ENCODE measurements around the gene HNRNPM.
"Not testable (repeated sequence)": the region's sequence is repeated elsewhere in the genome, so short reads cannot be mapped to it uniquely, and the experiment has no call there.

HNRNPM gene

GRCh38 chr19:8506402-8506957 is 61.7 kb downstream of the HNRNPM start:
- peak overlapping the region; percentile 54 to 60 for H3K4me3 ChIP-seq (replicated peaks in 1 of 2; ENCODE audit: low read depth in 2 of 2, low read length in 2 of 2)
- no peak for DNase-seq (ENCODE audit: low read depth in 2 of 2)
- no peak for TF ChIP-seq CTCF (IDR thresholded peaks at IDR 0.05; ENCODE audit: low read depth, low read length)

GRCh38 chr19:8510589-8511115 is 65.9 kb downstream of the HNRNPM start:
- H3K4me3 ChIP-seq (replicated peaks in 1 of 2; ENCODE audit: low read depth in 2 of 2, low read length in 2 of 2): no peak overlapping the region
- no peak for TF ChIP-seq CTCF (IDR thresholded peaks at IDR 0.05; ENCODE audit: low read depth, low read length)
- no peak for DNase-seq (ENCODE audit: low read depth in 2 of 2)

GRCh38 chr19:8511573-8512101 is 66.9 kb downstream of the HNRNPM start:
- DNase-seq (ENCODE audit: low read depth in 2 of 2): no peak
- no peak overlapping the region for H3K4me3 ChIP-seq (replicated peaks in 1 of 2; ENCODE audit: low read depth in 2 of 2, low read length in 2 of 2)
- TF ChIP-seq CTCF (IDR thresholded peaks at IDR 0.05; ENCODE audit: low read depth, low read length): no peak

- DNase-seq (ENCODE audit: low read depth in 2 of 2): peak; percentile 23 to 25
- TF ChIP-seq CTCF (IDR thresholded peaks at IDR 0.05; ENCODE audit: low read depth, low read length): no peak
- H3K4me3 ChIP-seq (replicated peaks in 1 of 2; ENCODE audit: low read depth in 2 of 2, low read length in 2 of 2): no peak overlapping the region
Observed at GRCh38 chr19:8512115-8512967, 67.6 kb downstream of the HNRNPM start.

GRCh38 chr19:8513036-8513686 is 68.4 kb downstream of the HNRNPM start:
- H3K4me3 ChIP-seq (replicated peaks in 1 of 2; ENCODE audit: low read depth in 2 of 2, low read length in 2 of 2): peak overlapping the region; percentile 58 to 75
- DNase-seq (ENCODE audit: low read depth in 2 of 2): no peak
- TF ChIP-seq CTCF (IDR thresholded peaks at IDR 0.05; ENCODE audit: low read depth, low read length): no peak

- H3K4me3 ChIP-seq (replicated peaks in 1 of 2; ENCODE audit: low read depth in 2 of 2, low read length in 2 of 2): peak within 1 kb of the TSS; percentile 58 to 75
- no peak for TF ChIP-seq CTCF (IDR thresholded peaks at IDR 0.05; ENCODE audit: low read depth, low read length)
- DNase-seq (ENCODE audit: low read depth in 2 of 2): peak; percentile 97 to 98
Observed at GRCh38 chr19:8513687-8514504, 69.1 kb downstream of the HNRNPM start, which contains the start of gene ZNF414. ZNF414 (minus strand) TSS chr19:8514167; CDS start chr19:8514046, 121 bp downstream.

- DNase-seq (ENCODE audit: low read depth in 2 of 2): not testable (repeated sequence)
- peak overlapping the region; percentile 58 to 75 for H3K4me3 ChIP-seq (replicated peaks in 1 of 2; ENCODE audit: low read depth in 2 of 2, low read length in 2 of 2)
Observed at GRCh38 chr19:8514505-8515009, 69.8 kb downstream of the HNRNPM start.
